Measurements from ENCODE around the gene KCNQ1. TPM values are rescaled to one million over a fixed set of nuclear protein-coding genes. Genes with fewer than 3 reads are reported as not detected.

Gene KCNQ1
- total RNA-seq, 1 experiment from 2014 or later, result 2.3 TPM

DNA sequence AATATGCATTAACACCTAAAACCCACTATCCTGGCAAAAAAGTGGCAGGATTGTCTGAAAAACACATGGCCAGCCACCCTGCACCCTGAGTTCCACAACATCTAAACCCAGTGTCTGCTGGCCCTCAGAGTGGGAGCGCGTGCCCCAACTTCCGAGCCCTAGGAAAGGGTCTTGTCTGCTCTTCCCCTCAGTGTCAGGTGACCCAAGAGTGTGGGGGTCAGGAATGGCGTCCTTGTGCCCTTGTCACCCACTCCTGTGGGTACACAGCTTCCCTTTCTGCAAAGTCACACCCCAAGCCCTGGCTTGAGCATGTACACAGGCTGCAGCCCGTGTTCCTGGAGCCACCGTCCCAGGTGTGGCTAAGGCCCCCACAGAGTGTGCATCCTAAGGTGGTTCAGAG lies 373.2 kb downstream of the KCNQ1 start:
- H4K8ac ChIP-seq (replicated peaks; ENCODE audit: insufficient read length, low read depth, low read length), result no peak overlapping the region
- TF ChIP-seq, protein P1, sequence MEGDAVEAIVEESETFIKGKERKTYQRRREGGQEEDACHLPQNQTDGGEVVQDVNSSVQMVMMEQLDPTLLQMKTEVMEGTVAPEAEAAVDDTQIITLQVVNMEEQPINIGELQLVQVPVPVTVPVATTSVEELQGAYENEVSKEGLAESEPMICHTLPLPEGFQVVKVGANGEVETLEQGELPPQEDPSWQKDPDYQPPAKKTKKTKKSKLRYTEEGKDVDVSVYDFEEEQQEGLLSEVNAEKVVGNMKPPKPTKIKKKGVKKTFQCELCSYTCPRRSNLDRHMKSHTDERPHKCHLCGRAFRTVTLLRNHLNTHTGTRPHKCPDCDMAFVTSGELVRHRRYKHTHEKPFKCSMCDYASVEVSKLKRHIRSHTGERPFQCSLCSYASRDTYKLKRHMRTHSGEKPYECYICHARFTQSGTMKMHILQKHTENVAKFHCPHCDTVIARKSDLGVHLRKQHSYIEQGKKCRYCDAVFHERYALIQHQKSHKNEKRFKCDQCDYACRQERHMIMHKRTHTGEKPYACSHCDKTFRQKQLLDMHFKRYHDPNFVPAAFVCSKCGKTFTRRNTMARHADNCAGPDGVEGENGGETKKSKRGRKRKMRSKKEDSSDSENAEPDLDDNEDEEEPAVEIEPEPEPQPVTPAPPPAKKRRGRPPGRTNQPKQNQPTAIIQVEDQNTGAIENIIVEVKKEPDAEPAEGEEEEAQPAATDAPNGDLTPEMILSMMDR (conservative IDR thresholded peaks at IDR 0.05), result no peak
- Mint-ChIP-seq H3K4me3 (no peak overlapping the region), H3K36me3 (ENCODE audit: insufficient read depth in 1 of 3, low read depth in 3 of 3) (peaks cover 8 to 38% (median 12%) of the 10 kb centered on the region in 3 experiments), H3K27ac (no peak overlapping the region; a peak in 1 of 7 replicates), H3K27me3 (ENCODE audit: low read depth) (peaks cover 100% of the 10 kb centered on the region), H3K9me3 (peaks cover 37 to 38% of the 10 kb centered on the region in 2 experiments), H3K4me1 (peaks cover 6 to 14% of the 10 kb centered on the region in 2 experiments)
- H3K18ac ChIP-seq (ENCODE audit: insufficient read length, low read depth, low read length), result no peak overlapping the region
- H3K9ac ChIP-seq (ENCODE audit: extremely low read depth, insufficient read length, low read length), result no peak overlapping the region
- no peak overlapping the region for H2BK12ac ChIP-seq (ENCODE audit: insufficient read length, low read depth, low read length)
- no peak overlapping the region for H3K14ac ChIP-seq (ENCODE audit: insufficient read depth, low read length)
- H2BK20ac ChIP-seq (ENCODE audit: low read depth, low read length, poor library complexity, severe bottlenecking), result no peak overlapping the region
- no peak overlapping the region for H3K4ac ChIP-seq (ENCODE audit: low read depth, low read length)
- no peaks in the 10 kb centered on the region for H3K79me2 ChIP-seq (ENCODE audit: insufficient read depth, low read length)
- H3K4me1 ChIP-seq (ENCODE audit: insufficient read depth, low read length), result no peaks in the 10 kb centered on the region
- no peak overlapping the region for H2BK15ac ChIP-seq (ENCODE audit: low read depth, low read length)
- no peak overlapping the region for H2BK5ac ChIP-seq (ENCODE audit: insufficient read length, low read length)
- no peak overlapping the region for H4K5ac ChIP-seq (ENCODE audit: insufficient read length, low read depth, low read length)
- H3K56ac ChIP-seq (ENCODE audit: insufficient read length, low read depth, low read length), result no peak overlapping the region
- no peak overlapping the region for H4K91ac ChIP-seq (ENCODE audit: insufficient read length, low read depth, low read length)
- no peak overlapping the region for H3K23ac ChIP-seq (ENCODE audit: insufficient read length, low read depth, low read length)
- H4K20me1 ChIP-seq (ENCODE audit: control insufficient read depth, insufficient read depth, insufficient read length), result no peaks in the 10 kb centered on the region
- H3K79me1 ChIP-seq (ENCODE audit: insufficient read depth, low read depth, low read length, poor library complexity, severe bottlenecking), result no peaks in the 10 kb centered on the region
- H3K23me2 ChIP-seq (ENCODE audit: insufficient read length, low read depth, low read length, poor library complexity, severe bottlenecking), result no peaks in the 10 kb centered on the region
- no peak overlapping the region for H2AK5ac ChIP-seq (ENCODE audit: insufficient read length, low read length)
- H3K4me2 ChIP-seq (ENCODE audit: insufficient read depth, insufficient read length, low read length), result no peak overlapping the region
- no peak overlapping the region for H2AFZ ChIP-seq (ENCODE audit: low read length)
- no peaks in the 10 kb centered on the region; the same call in 1 of the 2 replicates for H3K27me3 ChIP-seq (ENCODE audit: insufficient read depth, low read length)
- H3T11ph ChIP-seq (ENCODE audit: low read length), result no peak overlapping the region
- no CpG with 5 or more reads among the region's 6 CpGs for WGBS (ENCODE audit: extremely low coverage, insufficient read length, low lambda C conversion rate)
- no peaks in the 10 kb centered on the region for H3K9me3 ChIP-seq (ENCODE audit: control insufficient read depth, low read depth, low read length)
- no peak for DNase-seq
- no peak overlapping the region for H3K27ac ChIP-seq (ENCODE audit: insufficient read length, low read depth, low read length)
- H2BK120ac ChIP-seq (ENCODE audit: low read depth, low read length, poor library complexity, severe bottlenecking), result no peak overlapping the region

Data from H9 (cell line).